Spleen (tissue), 11 donors: Measurements from ENCODE around the gene MCF2L. TPM values are rescaled to one million over a fixed set of nuclear protein-coding genes. Genes with fewer than 3 reads are reported as not detected.

Experiments used
- DNase-seq: peaks from one replicate; pipeline ENCODE4 v3.0.0-alpha.2; 2020
- H3K27ac ChIP-seq, 8 donors: fragments of 200-600 bp; sonication (generic) in 7 of 8; 1 replicate in 4 of 8; 2 replicates in 4 of 8; pipeline versions ENCODE4 v1.5.0 to v1.8.0; 2016 to 2021; ENCODE audit warnings: inconsistent platforms in 4 of 8, mild to moderate bottlenecking in 4 of 8, moderate library complexity in 1 of 8
- H3K27me3 ChIP-seq, 7 donors: fragments of 200-600 bp; sonication (generic) in 6 of 7; replicated peaks in 1 of 7; 1 replicate in 4 of 7; 2 replicates in 3 of 7; pipeline versions ENCODE4 v1.5.0 to v1.8.0; 2016 to 2021; ENCODE audit warnings: inconsistent platforms in 3 of 7, mild to moderate bottlenecking in 1 of 7
- H3K36me3 ChIP-seq, 6 donors: fragments of 200-600 bp; sonication (generic) in 5 of 6; 1 replicate in 4 of 6; 2 replicates in 2 of 6; pipeline versions ENCODE4 v1.5.0 to v1.8.0; 2016 to 2021; ENCODE audit warnings: inconsistent platforms in 2 of 6
- H3K4me1 ChIP-seq, 6 donors: fragments of 200-600 bp; sonication (generic) in 5 of 6; 1 replicate in 3 of 6; 2 replicates in 3 of 6; pipeline versions ENCODE4 v1.5.0 to v1.8.0; 2016 to 2021; ENCODE audit warnings: inconsistent platforms in 3 of 6
- H3K4me3 ChIP-seq, 8 donors: fragments of 200-600 bp; sonication (generic) in 7 of 8; 1 replicate in 4 of 8; 2 replicates in 4 of 8; pipeline versions ENCODE4 v1.5.0 to v1.8.0; 2016 to 2021; ENCODE audit warnings: inconsistent platforms in 4 of 8, mild to moderate bottlenecking in 4 of 8, moderate library complexity in 2 of 8
- H3K9me3 ChIP-seq, 8 donors: fragments of 200-600 bp; sonication (generic) in 7 of 8; 1 replicate in 4 of 8; 2 replicates in 4 of 8; pipeline versions ENCODE4 v1.5.0 to v1.8.0; 2016 to 2021; ENCODE audit warnings: inconsistent platforms in 4 of 8
- CTCF ChIP-seq, 11 experiments: fragments of 200-600 bp in 7 of 11; fragments of 450-650 bp in 4 of 11; sonication (generic) in 4 of 11; IDR thresholded peaks in 8 of 11; conservative IDR thresholded peaks in 3 of 11; 1 replicate in 7 of 11; 2 replicates in 4 of 11; pipeline versions ENCODE4 v1.4.0 to v1.8.0; 2016 to 2021; ENCODE audit warnings: antibody characterized with exemption in 11 of 11, inconsistent platforms in 4 of 11, mild to moderate bottlenecking in 1 of 11
- POLR2A ChIP-seq, 3 donors: fragments of 450-650 bp; IDR thresholded peaks; one replicate each; pipeline ENCODE4 v1.5.1; 2017; ENCODE audit warnings: antibody characterized with exemption in 3 of 3, mild to moderate bottlenecking in 1 of 3
- POLR2AphosphoS5 ChIP-seq, 3 donors: sonication (generic); formaldehyde crosslinking; IDR thresholded peaks; one replicate each; pipeline ENCODE4 v1.5.1; 2017; ENCODE audit warnings: antibody characterized with exemption in 3 of 3
- WGBS, 5 donors: extraction: QIAGEN DNeasy Blood & Tissue Kit in 3 of 5; methylation state at CpG; one replicate each; pipeline versions ENCODE4 v1.1.5 to v1.1.7; 2013 to 2018; 5-methylcytosine and 5-hydroxymethylcytosine counted together
- intact Hi-C: fragments of 100-400 bp; cut with DNase I; formaldehyde crosslinking; loops from one replicate; pipeline ENCODE4 v1.15.0; 2023; ENCODE audit warnings: low total_unique reads
- polyA plus RNA-seq, 3 donors: library from polyadenylated mRNA; stranded (reverse); fragments of 200-250 nt; gene quantifications; one replicate each; pipeline ENCODE4 v1.2.1, GENCODE V29; 2013
- total RNA-seq, 7 donors: library from RNA; depleted of rRNA in 3 of 7; stranded (reverse); fragments of >200 nt in 3 of 7; fragmentation: NEBNext Ultra II Directional in 4 of 7; extraction: Animal tissue kit (Norgen Biotek cat#: 25700) in 4 of 7; gene quantifications; one replicate each; pipeline versions ENCODE4 v1.1.0 to v1.2.1, GENCODE V29; 2016 to 2021
- donor health status: healthy with polysubstance abuse.
- donor health status: DM: no; HTN: no; CAD: no; lungs with moderate emphysema.
- donor health status: DM: no; HTN: no; CAD: no.
- donor health status: Bipolar disorder and iron deficiency.
- donor health status: healthy.
- donor health status: DM: no; HTN: no; CAD: no.
- donor health status: DM: yes; HTN: yes; CAD: no.

The MCF2L gene
- total and polyA plus RNA-seq, 10 donors = 4.3 to 21.4 (median 13.0) TPM

- Histone ChIP-seq H3K27me3 (peaks cover 0 to 5% (median 0%) of the 10 kb centered on the region in 7 donors), H3K27ac (no peak overlapping the region), H3K4me3 (no peak overlapping the region), H3K4me1 (no peaks in the 10 kb centered on the region), H3K36me3 (peaks cover 0 to 22% (median 2%) of the 10 kb centered on the region in 6 donors), H3K9me3 (no peaks in the 10 kb centered on the region)
- 78 to 88% (median 83%) methylated on average over 31 to 32 of the region's 32 CpGs for WGBS, 5 donors
- no peak for TF ChIP-seq POLR2AphosphoS5 (IDR thresholded peaks at IDR 0.05)
- no peak for TF ChIP-seq CTCF (IDR thresholded peaks at IDR 0.05 in 8 of 11, conservative IDR thresholded peaks at IDR 0.05 in 3 of 11)
- TF ChIP-seq POLR2A (IDR thresholded peaks at IDR 0.05) = no peak
- intact Hi-C loops = no loop called here
- no peak for DNase-seq
These were observed 76.5 kb downstream of the MCF2L start for GRCh38 chr13:113045251-113046127.

GRCh38 chr13:113046128-113046882 lies 77.3 kb downstream of the MCF2L start:
- intact Hi-C loops = no loop called here
- Histone ChIP-seq H3K9me3 (no peaks in the 10 kb centered on the region), H3K4me1 (no peaks in the 10 kb centered on the region), H3K36me3 (peaks cover 0 to 22% (median 2%) of the 10 kb centered on the region in 6 donors), H3K27ac (no peak overlapping the region), H3K4me3 (no peak overlapping the region), H3K27me3 (peaks cover 0 to 5% (median 0%) of the 10 kb centered on the region in 7 donors)
- DNase-seq = peak; percentile 25
- TF ChIP-seq POLR2A (IDR thresholded peaks at IDR 0.05) (no peak), POLR2AphosphoS5 (IDR thresholded peaks at IDR 0.05) (no peak), CTCF (IDR thresholded peaks at IDR 0.05 in 8 of 11, conservative IDR thresholded peaks at IDR 0.05 in 3 of 11) (no peak)
- 93 to 96% (median 94%) methylated on average over 30 of the region's 30 CpGs for WGBS, 5 donors

- TF ChIP-seq POLR2A (IDR thresholded peaks at IDR 0.05) (no peak), POLR2AphosphoS5 (IDR thresholded peaks at IDR 0.05) (no peak), CTCF (IDR thresholded peaks at IDR 0.05 in 8 of 11, conservative IDR thresholded peaks at IDR 0.05 in 3 of 11) (no peak)
- Histone ChIP-seq H3K9me3 (no peaks in the 10 kb centered on the region), H3K4me3 (no peak overlapping the region), H3K27ac (no peak overlapping the region), H3K27me3 (peaks cover 0 to 8% (median 0%) of the 10 kb centered on the region in 7 donors), H3K4me1 (no peaks in the 10 kb centered on the region), H3K36me3 (peaks cover 0 to 22% (median 2%) of the 10 kb centered on the region in 6 donors)
- 88 to 91% (median 91%) methylated on average over 13 of the region's 13 CpGs for WGBS, 5 donors
- peak; percentile 39 for DNase-seq
- intact Hi-C loops = no loop called here
These were observed 77.8 kb downstream of the MCF2L start for GRCh38 chr13:113046883-113047244.

- peaks cover 0 to 27% (median 2%) of the 10 kb centered on the region in 6 donors for H3K36me3 ChIP-seq
- peak; percentile 70 for DNase-seq
- intact Hi-C loops = no loop called here
- H3K9me3 ChIP-seq = no peaks in the 10 kb centered on the region
- no peak overlapping the region for H3K27ac ChIP-seq
- WGBS, 5 donors = 93 to 96% (median 93%) methylated on average over 31 of the region's 31 CpGs
- no peak overlapping the region for H3K4me3 ChIP-seq
- H3K4me1 ChIP-seq = no peaks in the 10 kb centered on the region
- TF ChIP-seq CTCF (IDR thresholded peaks at IDR 0.05 in 8 of 11, conservative IDR thresholded peaks at IDR 0.05 in 3 of 11) = no peak
- peaks cover 0 to 8% (median 0%) of the 10 kb centered on the region in 7 donors for H3K27me3 ChIP-seq
These were observed 78.6 kb downstream of the MCF2L start for GRCh38 chr13:113047587-113047986.
